Ascending aorta (tissue), 2 donors: ENCODE measurements around the gene FAM107B. TPM values are rescaled to one million over a fixed set of nuclear protein-coding genes. Genes with fewer than 3 reads are reported as not detected.

Source experiments
- DNase-seq, 2 donors: peaks; one replicate each; pipeline ENCODE4 v3.0.0-alpha.2; 2019; ENCODE audit warnings: low spot score in 2 of 2
- H3K27ac ChIP-seq, 2 donors: fragments of 200-600 bp; sonication (generic); one replicate each; pipeline ENCODE4 v1.5.1; 2016 to 2017; ENCODE audit warnings: mild to moderate bottlenecking in 1 of 2
- H3K27me3 ChIP-seq: fragments of 200-600 bp; sonication (generic); one replicate; pipeline ENCODE4 v1.5.1; 2017
- H3K36me3 ChIP-seq, 2 donors: fragments of 200-600 bp; sonication (generic); one replicate each; pipeline ENCODE4 v1.5.1; 2016
- H3K4me1 ChIP-seq, 2 donors: fragments of 200-600 bp; sonication (generic); one replicate each; pipeline ENCODE4 v1.5.1; 2016 to 2017; ENCODE audit warnings: mild to moderate bottlenecking in 1 of 2
- H3K4me3 ChIP-seq, 2 donors: fragments of 200-600 bp; sonication (generic); one replicate each; pipeline ENCODE4 v1.5.1; 2016 to 2017; ENCODE audit warnings: mild to moderate bottlenecking in 1 of 2
- H3K9me3 ChIP-seq, 2 donors: fragments of 200-600 bp; sonication (generic); one replicate each; pipeline ENCODE4 v1.5.1; 2016
- intact Hi-C: fragments of 100-400 bp; cut with DNase I; formaldehyde crosslinking; loops from one replicate; pipeline ENCODE4 v1.15.1; 2023
- total RNA-seq: library from RNA; depleted of rRNA; stranded (reverse); fragments of >200 nt; gene quantifications from one replicate; pipeline ENCODE4 v1.1.0, GENCODE V29; 2016
- TF ChIP-seq, protein P1 (sequence below), 3 experiments: fragments of 200-600 bp in 2 of 3; fragments of 450-650 bp in 1 of 3; sonication (generic) in 2 of 3; IDR thresholded peaks; one replicate each; pipeline ENCODE4 v1.5.1; 2016 to 2019; ENCODE audit warnings: antibody characterized with exemption in 3 of 3, mild to moderate bottlenecking in 1 of 3, moderate library complexity in 1 of 3

FAM107B gene
- total RNA-seq, 1 donor from 2014 or later, result 3.7 TPM

DNA sequence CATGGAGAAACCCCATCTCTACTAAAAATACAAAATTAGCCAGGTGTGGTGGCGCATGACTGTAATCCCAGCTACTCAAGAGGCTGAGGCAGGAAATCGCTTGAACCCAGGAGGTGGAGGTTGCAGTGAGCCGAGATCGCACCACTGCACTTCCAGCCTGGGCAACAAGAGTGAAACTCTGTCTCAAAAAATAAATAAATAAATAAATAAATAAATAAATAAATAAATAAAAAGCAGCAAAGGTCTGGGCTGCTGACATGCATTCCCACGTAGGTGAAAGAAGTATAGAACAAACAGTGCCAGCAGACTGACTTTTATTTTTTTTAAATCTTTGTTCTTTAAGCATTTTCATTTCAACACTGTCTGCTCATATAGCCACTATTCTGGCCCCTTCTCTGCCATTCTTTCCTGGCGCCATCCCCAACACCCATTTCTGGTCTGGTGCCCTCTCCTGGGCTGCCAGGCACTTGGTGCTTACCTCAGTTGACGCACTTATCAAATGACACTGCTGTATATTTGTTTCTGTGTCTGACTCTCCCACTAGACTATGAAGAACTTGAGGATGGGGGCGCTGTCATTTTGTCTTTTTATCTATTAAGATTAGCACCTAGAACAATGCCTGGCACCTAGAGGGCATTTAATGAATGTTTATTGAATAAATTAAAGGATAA lies 15.6 kb downstream of the FAM107B start:
- DNase-seq, result no peak
- Histone ChIP-seq H3K9me3 (no peaks in the 10 kb centered on the region), H3K27me3 (no peaks in the 10 kb centered on the region), H3K4me3 (no peak overlapping the region), H3K4me1 (no peaks in the 10 kb centered on the region), H3K36me3 (no peaks in the 10 kb centered on the region), H3K27ac (no peak overlapping the region)
- TF ChIP-seq, protein P1, sequence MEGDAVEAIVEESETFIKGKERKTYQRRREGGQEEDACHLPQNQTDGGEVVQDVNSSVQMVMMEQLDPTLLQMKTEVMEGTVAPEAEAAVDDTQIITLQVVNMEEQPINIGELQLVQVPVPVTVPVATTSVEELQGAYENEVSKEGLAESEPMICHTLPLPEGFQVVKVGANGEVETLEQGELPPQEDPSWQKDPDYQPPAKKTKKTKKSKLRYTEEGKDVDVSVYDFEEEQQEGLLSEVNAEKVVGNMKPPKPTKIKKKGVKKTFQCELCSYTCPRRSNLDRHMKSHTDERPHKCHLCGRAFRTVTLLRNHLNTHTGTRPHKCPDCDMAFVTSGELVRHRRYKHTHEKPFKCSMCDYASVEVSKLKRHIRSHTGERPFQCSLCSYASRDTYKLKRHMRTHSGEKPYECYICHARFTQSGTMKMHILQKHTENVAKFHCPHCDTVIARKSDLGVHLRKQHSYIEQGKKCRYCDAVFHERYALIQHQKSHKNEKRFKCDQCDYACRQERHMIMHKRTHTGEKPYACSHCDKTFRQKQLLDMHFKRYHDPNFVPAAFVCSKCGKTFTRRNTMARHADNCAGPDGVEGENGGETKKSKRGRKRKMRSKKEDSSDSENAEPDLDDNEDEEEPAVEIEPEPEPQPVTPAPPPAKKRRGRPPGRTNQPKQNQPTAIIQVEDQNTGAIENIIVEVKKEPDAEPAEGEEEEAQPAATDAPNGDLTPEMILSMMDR (IDR thresholded peaks at IDR 0.05), result no peak
- intact Hi-C loops, result no loop called here

DNA sequence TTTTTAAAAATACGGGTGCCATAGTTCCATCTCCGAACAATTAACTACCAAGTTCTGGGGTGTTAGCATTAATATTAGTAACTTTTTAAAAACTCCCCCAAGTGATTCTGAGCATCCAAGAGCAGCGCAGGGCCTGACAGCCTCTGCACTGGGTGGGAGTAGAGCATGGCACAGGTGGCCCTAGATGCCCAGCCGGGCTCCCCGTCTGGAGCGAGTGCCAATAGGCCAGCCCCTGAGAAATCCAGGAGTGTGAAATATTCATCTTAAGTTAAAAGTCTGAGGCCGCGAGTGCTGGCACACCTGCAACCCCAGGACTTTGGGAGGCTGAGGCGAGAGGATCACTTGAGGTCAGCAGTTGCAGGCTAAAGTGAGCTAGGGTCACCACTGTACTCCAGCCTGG lies 16.2 kb downstream of the FAM107B start:
- no peak overlapping the region for H3K4me3 ChIP-seq
- H3K36me3 ChIP-seq, result no peaks in the 10 kb centered on the region
- H3K27ac ChIP-seq, result no peak overlapping the region
- TF ChIP-seq, protein P1 (IDR thresholded peaks at IDR 0.05), result no peak
- intact Hi-C loops, result no loop called here
- no peaks in the 10 kb centered on the region for H3K27me3 ChIP-seq
- DNase-seq, result no peak
- H3K4me1 ChIP-seq, result no peaks in the 10 kb centered on the region
- H3K9me3 ChIP-seq, result no peaks in the 10 kb centered on the region

DNA sequence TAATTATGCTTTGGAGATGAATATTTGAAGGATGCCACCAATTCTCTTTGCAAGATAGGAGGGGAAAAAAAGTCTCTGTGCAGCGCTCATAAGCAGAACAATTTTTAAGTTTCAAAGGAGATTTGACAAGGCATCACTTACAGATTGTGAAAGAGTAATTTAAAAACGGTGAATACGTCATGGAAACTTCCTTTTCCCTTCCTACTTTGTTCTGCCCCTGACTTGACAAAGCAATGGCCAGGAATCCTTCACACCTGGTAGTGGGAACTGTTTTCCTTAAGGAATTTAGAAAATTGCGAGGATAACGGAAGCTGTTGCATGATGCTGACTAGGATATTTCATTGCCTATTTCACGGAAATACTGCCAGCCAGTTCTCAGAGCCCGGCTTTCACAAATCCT lies 16.7 kb downstream of the FAM107B start:
- Histone ChIP-seq H3K4me1 (no peaks in the 10 kb centered on the region), H3K4me3 (no peak overlapping the region), H3K27ac (no peak overlapping the region), H3K36me3 (no peaks in the 10 kb centered on the region), H3K9me3 (no peaks in the 10 kb centered on the region), H3K27me3 (no peaks in the 10 kb centered on the region)
- intact Hi-C loops, result no loop called here
- no peak for DNase-seq
- TF ChIP-seq, protein P1 (IDR thresholded peaks at IDR 0.05), result no peak

DNA sequence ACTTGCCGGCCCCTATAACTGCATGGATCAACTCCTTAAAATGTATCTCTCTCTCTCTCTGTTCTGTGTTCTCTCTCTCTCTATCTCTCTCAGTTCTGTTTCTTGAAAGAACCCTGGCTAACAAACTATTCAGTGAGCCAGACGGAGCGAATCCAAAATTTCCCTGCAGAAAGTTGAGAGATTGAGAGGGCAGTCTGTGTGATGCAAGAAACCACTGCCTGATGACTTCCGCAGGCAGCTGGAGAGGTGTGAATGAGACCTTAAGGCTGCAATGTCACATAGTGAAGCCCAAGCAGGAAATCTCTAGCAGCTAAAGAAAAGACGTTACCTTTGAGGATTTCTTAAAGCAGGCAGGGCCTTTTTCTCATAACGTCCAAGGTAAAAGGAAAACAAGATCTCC lies 17.3 kb downstream of the FAM107B start:
- intact Hi-C loops, result no loop called here
- H3K4me1 ChIP-seq, result no peaks in the 10 kb centered on the region
- TF ChIP-seq, protein P1 (IDR thresholded peaks at IDR 0.05), result no peak
- no peaks in the 10 kb centered on the region for H3K36me3 ChIP-seq
- H3K4me3 ChIP-seq, result no peak overlapping the region
- H3K9me3 ChIP-seq, result no peaks in the 10 kb centered on the region
- no peaks in the 10 kb centered on the region for H3K27me3 ChIP-seq
- no peak for DNase-seq
- no peak overlapping the region for H3K27ac ChIP-seq

DNA sequence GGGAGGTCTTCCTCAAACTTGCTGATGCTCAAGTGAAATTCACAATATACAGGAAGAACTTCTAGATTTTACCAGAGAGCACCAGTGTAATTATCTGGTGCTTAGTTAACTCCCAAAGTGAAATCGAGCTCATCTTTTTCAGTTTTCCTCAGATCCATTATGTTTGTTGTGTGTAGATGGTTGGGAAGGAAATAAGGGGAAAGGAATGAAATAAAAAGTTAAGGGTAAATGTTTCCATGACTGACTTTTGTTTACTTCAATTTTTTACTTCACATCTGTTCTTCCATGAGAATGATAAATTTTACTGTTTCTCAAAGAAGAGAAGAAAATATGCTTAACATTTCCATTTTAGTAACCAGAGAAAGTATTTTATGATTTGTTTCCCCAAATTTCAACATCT lies 21.3 kb downstream of the FAM107B start:
- no peak overlapping the region for H3K27ac ChIP-seq
- intact Hi-C loops, result loop anchor here (5.0 kb wide), 3 partner anchors 69 to 151 kb away; no protein-coding TSS in a partner anchor
- no peaks in the 10 kb centered on the region for H3K36me3 ChIP-seq

More for the DNA sequence above, 21.3 kb downstream of the FAM107B start:
- TF ChIP-seq, protein P1 (IDR thresholded peaks at IDR 0.05), result no peak
- Histone ChIP-seq H3K4me1 (peaks cover 8 to 34% of the 10 kb centered on the region in 2 donors), H3K4me3 (no peak overlapping the region), H3K27me3 (no peaks in the 10 kb centered on the region), H3K9me3 (no peaks in the 10 kb centered on the region)
- no peak for DNase-seq
